NCI-H345 treated with DMSO at 0.1 percent for 48 hours (cell line): Measurements from ENCODE around the gene TNIK.

Source experiments
- DNase-seq: peaks from one replicate; lab custom pipeline; 2025; ENCODE audit not compliant: unreplicated experiment; lab: John Stamatoyannopoulos, UW

TNIK gene

GRCh38 chr3:171459942-171460724 is at the start of gene TNIK:
Gene TNIK, minus strand, starts transcription at chr3:171460405. Its CDS starts 342 bp downstream, at chr3:171460063.
- DNase-seq: no peak

- DNase-seq: no peak
These were observed 48.5 kb upstream of the TNIK start for GRCh38 chr3:171508676-171509075.

GRCh38 chr3:171508206-171508605 is 48.0 kb upstream of the TNIK start:
- no peak for DNase-seq

- DNase-seq: no peak
These were observed 46.6 kb upstream of the TNIK start for GRCh38 chr3:171506743-171507319.

GRCh38 chr3:171505822-171506333 is 45.7 kb upstream of the TNIK start:
- DNase-seq: no peak

GRCh38 chr3:171504376-171504775 is 44.2 kb upstream of the TNIK start:
- no peak for DNase-seq

- no peak for DNase-seq
These were observed 43.6 kb upstream of the TNIK start for GRCh38 chr3:171503817-171504216.

GRCh38 chr3:171498921-171499320 is 38.7 kb upstream of the TNIK start:
- DNase-seq: no peak

- no peak for DNase-seq
These were observed 37.3 kb upstream of the TNIK start for GRCh38 chr3:171497468-171497867.

GRCh38 chr3:171495413-171495812 is 35.2 kb upstream of the TNIK start:
- no peak for DNase-seq

GRCh38 chr3:171494457-171495109 is 34.4 kb upstream of the TNIK start:
- no peak for DNase-seq

GRCh38 chr3:171491361-171491760 is 31.2 kb upstream of the TNIK start:
- no peak for DNase-seq

GRCh38 chr3:171490901-171491300 is 30.7 kb upstream of the TNIK start:
- no peak for DNase-seq

- DNase-seq: no peak
These were observed 29.1 kb upstream of the TNIK start for GRCh38 chr3:171489348-171489747.

- no peak for DNase-seq
These were observed 28.3 kb upstream of the TNIK start for GRCh38 chr3:171488479-171488878.

GRCh38 chr3:171487382-171487781 is 27.2 kb upstream of the TNIK start:
- DNase-seq: no peak

- no peak for DNase-seq
These were observed 25.1 kb upstream of the TNIK start for GRCh38 chr3:171485338-171485737.

GRCh38 chr3:171481011-171481410 is 20.8 kb upstream of the TNIK start:
- no peak for DNase-seq

- DNase-seq: no peak
These were observed 20.3 kb upstream of the TNIK start for GRCh38 chr3:171480526-171480925.

- no peak for DNase-seq
These were observed 16.4 kb upstream of the TNIK start for GRCh38 chr3:171476532-171477102.

GRCh38 chr3:171472552-171472951 is 12.3 kb upstream of the TNIK start:
- no peak for DNase-seq
